Measurements from ENCODE around the gene OR7G3. TPM values are rescaled to one million over a fixed set of nuclear protein-coding genes. Genes with fewer than 3 reads are reported as not detected.

The OR7G3 gene
- polyA plus RNA-seq, 5 donors: not detected

GRCh38 chr19:9109959-9110358 lies 16.8 kb downstream of the OR7G3 start:
- DNase-seq: no peak

GRCh38 chr19:9107375-9107774 lies 19.4 kb downstream of the OR7G3 start, which contains the start of gene OR7G2:
Gene OR7G2 (minus strand): TSS chr19:9107475. CDS start chr19:9103243, 4,232 bp downstream.
- DNase-seq: no peak

- DNase-seq: no peak
Measured at GRCh38 chr19:9086761-9087160, 40.0 kb downstream of the OR7G3 start, which contains the start of gene OR1M1. Gene OR1M1 (plus strand): TSS chr19:9087061. CDS start chr19:9093245, 6,184 bp downstream.

GRCh38 chr19:9078651-9079050 lies 48.1 kb downstream of the OR7G3 start:
- no peak for DNase-seq

- no peak for DNase-seq
Measured at GRCh38 chr19:9076901-9077300, 49.8 kb downstream of the OR7G3 start.

Other genes starting within 250 kb of the OR7G3 start
- under 1 TPM in 3 of 5 donors, not detected in 2; under 0.01 to 0.09 (median 0.01) TPM for gene MUC16, start 116.5 kb downstream of the OR7G3 start, polyA plus RNA-seq (ENCODE audit: insufficient read depth in 1 of 5, insufficient read length in 5 of 5, low replicate concordance in 1 of 5)
- gene OR1M1, start 39.9 kb downstream of the OR7G3 start, polyA plus RNA-seq (ENCODE audit: insufficient read depth in 1 of 5, insufficient read length in 5 of 5, low replicate concordance in 1 of 5): under 1 TPM in 2 of 5 donors, not detected in 3; 0.04 to 0.12 TPM
- under 1 TPM in 4 of 5 donors, not detected in 1; 0.04 to 0.08 (median 0.05) TPM for gene OR7G2, start 19.5 kb downstream of the OR7G3 start, polyA plus RNA-seq (ENCODE audit: insufficient read depth in 1 of 5, insufficient read length in 5 of 5, low replicate concordance in 1 of 5)
- gene OR7G1, start 11.2 kb downstream of the OR7G3 start, polyA plus RNA-seq (ENCODE audit: insufficient read depth in 1 of 5, insufficient read length in 5 of 5, low replicate concordance in 1 of 5): not detected
- gene ZNF317, start 13.4 kb upstream of the OR7G3 start, polyA plus RNA-seq (ENCODE audit: insufficient read depth in 1 of 5, insufficient read length in 5 of 5, low replicate concordance in 1 of 5): 10 to 100 TPM; 26.6 to 32.8 (median 32.0) TPM
- 1 to 10 TPM in 1 of 5 donors, under 1 TPM in 4; 0.05 to 2.0 (median 0.12) TPM for gene OR7D2, start 52.0 kb upstream of the OR7G3 start, polyA plus RNA-seq (ENCODE audit: insufficient read depth in 1 of 5, insufficient read length in 5 of 5, low replicate concordance in 1 of 5)
- gene OR7D4, start 92.6 kb upstream of the OR7G3 start, polyA plus RNA-seq (ENCODE audit: insufficient read depth in 1 of 5, insufficient read length in 5 of 5, low replicate concordance in 1 of 5): under 1 TPM; 0.04 to 0.10 (median 0.06) TPM
- gene OR7E24, start 124.0 kb upstream of the OR7G3 start, polyA plus RNA-seq (ENCODE audit: insufficient read depth in 1 of 5, insufficient read length in 5 of 5, low replicate concordance in 1 of 5): not detected
- gene ZNF699, start 182.9 kb upstream of the OR7G3 start, polyA plus RNA-seq (ENCODE audit: insufficient read depth in 1 of 5, insufficient read length in 5 of 5, low replicate concordance in 1 of 5): 1 to 10 TPM; 4.0 to 8.5 (median 7.1) TPM
- 10 to 100 TPM; 61.9 to 87.0 (median 72.3) TPM for gene ZNF559, start 197.2 kb upstream of the OR7G3 start, polyA plus RNA-seq (ENCODE audit: insufficient read depth in 1 of 5, insufficient read length in 5 of 5, low replicate concordance in 1 of 5)
- gene ZNF177, start 236.1 kb upstream of the OR7G3 start, polyA plus RNA-seq (ENCODE audit: insufficient read depth in 1 of 5, insufficient read length in 5 of 5, low replicate concordance in 1 of 5): 10 to 100 TPM; 11.8 to 18.4 (median 15.6) TPM

All from right lung (tissue), 5 donors.